Fibroblast of lung (primary cell): ENCODE results near the gene ADIRF.

Source experiments
- EZH2 ChIP-seq: IDR thresholded peaks from 2 replicates; pipeline ENCODE4 v1.5.1; 2012; ENCODE audit warnings: low read length, control low read depth, mild to moderate bottlenecking; ENCODE audit errors: missing control alignments
- TF ChIP-seq, protein P1 (sequence below), 2 donors: IDR thresholded peaks in 1 of 2; conservative IDR thresholded peaks in 1 of 2; 1 replicate in 1 of 2; 2 replicates in 1 of 2; pipeline ENCODE4 v1.5.1; 2011 to 2012; ENCODE audit warnings: low read length in 2 of 2, control low read depth in 1 of 2, inconsistent platforms in 1 of 2, low read depth in 1 of 2, mild to moderate bottlenecking in 1 of 2

GRCh38 chr10:86940677-86941076 is 27.6 kb upstream of the ADIRF start:
- TF ChIP-seq, protein P1, sequence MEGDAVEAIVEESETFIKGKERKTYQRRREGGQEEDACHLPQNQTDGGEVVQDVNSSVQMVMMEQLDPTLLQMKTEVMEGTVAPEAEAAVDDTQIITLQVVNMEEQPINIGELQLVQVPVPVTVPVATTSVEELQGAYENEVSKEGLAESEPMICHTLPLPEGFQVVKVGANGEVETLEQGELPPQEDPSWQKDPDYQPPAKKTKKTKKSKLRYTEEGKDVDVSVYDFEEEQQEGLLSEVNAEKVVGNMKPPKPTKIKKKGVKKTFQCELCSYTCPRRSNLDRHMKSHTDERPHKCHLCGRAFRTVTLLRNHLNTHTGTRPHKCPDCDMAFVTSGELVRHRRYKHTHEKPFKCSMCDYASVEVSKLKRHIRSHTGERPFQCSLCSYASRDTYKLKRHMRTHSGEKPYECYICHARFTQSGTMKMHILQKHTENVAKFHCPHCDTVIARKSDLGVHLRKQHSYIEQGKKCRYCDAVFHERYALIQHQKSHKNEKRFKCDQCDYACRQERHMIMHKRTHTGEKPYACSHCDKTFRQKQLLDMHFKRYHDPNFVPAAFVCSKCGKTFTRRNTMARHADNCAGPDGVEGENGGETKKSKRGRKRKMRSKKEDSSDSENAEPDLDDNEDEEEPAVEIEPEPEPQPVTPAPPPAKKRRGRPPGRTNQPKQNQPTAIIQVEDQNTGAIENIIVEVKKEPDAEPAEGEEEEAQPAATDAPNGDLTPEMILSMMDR (conservative IDR thresholded peaks at IDR 0.05 in 1 of 2, IDR thresholded peaks at IDR 0.05 in 1 of 2; ENCODE audit: low read depth in 1 of 2, low read length in 2 of 2) = no peak
- no peak for TF ChIP-seq EZH2
